GM12891 (cell line): Measurements from ENCODE around the gene TBC1D22A.

Experiments used
- POLR2A ChIP-seq: IDR thresholded peaks from 2 replicates; pipeline ENCODE4 v1.6.1; 2011; ENCODE audit warnings: low read depth, low read length, control low read depth
- POU2F2 ChIP-seq: IDR thresholded peaks from 2 replicates; pipeline ENCODE4 v1.6.1; 2011; ENCODE audit warnings: low read depth, mild to moderate bottlenecking, control low read depth, low read length, moderate library complexity
- TAF1 ChIP-seq: IDR thresholded peaks from 2 replicates; pipeline ENCODE4 v1.6.1; 2011; ENCODE audit warnings: low read depth, low read length, control low read depth

DNA sequence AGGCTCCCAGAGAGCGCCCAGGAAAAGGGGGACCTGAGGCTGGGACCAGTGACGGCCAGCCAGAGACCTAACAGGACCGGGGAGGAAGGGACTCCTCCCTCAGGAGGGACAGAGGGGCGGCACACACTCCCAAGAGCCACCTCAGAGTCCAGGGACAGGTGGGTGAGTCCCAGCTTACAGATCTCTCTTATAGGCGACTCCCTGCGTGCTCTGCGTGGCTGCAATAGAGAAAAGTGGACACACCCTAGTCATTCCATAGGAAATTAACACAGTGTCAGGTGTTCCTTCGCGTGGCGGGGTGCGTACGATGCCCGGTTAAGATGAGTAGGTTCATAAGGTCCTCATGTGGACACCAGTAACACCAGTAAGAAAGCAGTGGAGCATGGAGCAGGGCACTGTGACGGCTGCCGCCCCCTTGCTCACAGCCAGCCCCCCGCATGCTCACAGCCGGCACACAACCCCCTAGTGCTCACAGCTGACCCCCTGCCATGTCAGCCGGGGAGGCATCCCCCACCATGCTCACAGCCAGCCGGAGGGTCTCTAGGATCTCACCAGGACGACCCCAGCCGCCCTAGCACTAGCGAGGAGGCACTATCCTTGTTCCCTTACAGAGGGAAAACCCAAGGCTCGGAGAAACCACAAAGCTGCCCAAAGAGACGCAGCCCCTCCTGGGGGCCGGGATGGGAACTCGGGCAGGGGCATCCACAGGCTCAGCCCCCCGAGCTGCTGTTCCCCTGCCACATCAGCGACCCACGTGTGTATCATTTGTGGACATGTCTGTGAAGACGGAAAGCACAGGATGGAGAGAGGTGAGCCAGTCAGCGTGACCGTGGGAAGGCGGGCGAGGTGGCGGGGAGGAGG lies 426.8 kb downstream of the TBC1D22A start:
- TF ChIP-seq TAF1 (no peak), POLR2A (no peak), POU2F2 (no peak)
